ENCODE measurements around the gene UPK3A. TPM values are rescaled to one million over a fixed set of nuclear protein-coding genes. Genes with fewer than 3 reads are reported as not detected.

The UPK3A gene
- total and polyA plus RNA-seq, 2 of the 8 experiments (the other 6 are each of a cell fraction or from before 2014, with no cell fraction given), result 0.35 to 1.7 TPM

GRCh38 chr22:45290410-45290936 lies 5.7 kb downstream of the UPK3A start (continued):
- TF ChIP-seq TCF12 (IDR thresholded peaks at IDR 0.05; ENCODE audit: low read depth, low read length) (no peak), SIRT6 (IDR thresholded peaks at IDR 0.05; ENCODE audit: low read length) (no peak), RBBP5 (IDR thresholded peaks at IDR 0.05; ENCODE audit: borderline replicate concordance, low read depth, low read length) (no peak)
